Stimulated activated CD8-positive, alpha-beta memory T cell treated with anti-CD3 and anti-CD28 coated beads, Interleukin-4, amount 100 ng/mL, for 24 hours (primary cell): ENCODE results near the gene B3GLCT.

Experiments used
- DNase-seq: peaks from one replicate; pipeline ENCODE4 v3.0.0-alpha.2; 2020; ENCODE audit warnings: low read depth

B3GLCT gene

DNA sequence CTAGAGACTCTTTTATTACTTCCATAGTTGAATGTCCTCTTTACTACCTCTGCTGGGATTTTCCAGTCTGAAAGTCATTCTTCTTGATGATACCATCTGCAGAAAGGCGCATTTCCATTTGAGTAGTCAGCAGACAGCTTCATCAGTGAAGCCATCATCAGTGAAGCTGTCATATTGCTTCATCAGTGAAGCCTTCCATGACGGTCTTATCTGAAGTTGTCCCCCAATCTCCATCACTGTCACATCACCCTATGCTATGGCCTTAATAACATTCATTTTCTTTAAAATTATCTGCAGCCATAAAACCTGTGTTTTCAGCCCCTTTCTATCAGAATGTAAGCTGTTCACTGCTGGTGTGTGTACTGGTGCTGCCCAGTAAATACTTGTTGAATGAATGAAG lies 151.6 kb downstream of the B3GLCT start:
- DNase-seq: no peak

DNA sequence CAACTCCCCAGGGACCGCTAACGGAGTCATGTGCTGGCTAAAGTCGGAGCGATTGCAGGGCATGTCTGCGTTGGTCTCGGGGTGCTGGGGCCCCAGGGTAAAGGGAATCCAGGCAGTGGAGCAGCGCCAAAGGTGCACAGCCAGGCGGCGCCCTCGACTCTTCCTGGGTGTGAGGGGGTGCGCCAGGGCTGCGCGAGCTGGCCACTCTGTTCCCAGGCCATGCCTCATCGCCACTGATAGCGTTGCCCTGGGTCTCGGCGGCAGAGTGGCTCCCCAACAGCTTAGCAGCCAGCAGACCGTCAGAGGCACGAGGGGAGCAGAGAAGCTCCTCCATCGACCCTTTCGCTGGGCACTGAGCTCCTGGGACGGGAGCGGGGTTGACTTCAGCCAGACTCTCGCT lies 152.7 kb downstream of the B3GLCT start:
- DNase-seq: no peak

DNA sequence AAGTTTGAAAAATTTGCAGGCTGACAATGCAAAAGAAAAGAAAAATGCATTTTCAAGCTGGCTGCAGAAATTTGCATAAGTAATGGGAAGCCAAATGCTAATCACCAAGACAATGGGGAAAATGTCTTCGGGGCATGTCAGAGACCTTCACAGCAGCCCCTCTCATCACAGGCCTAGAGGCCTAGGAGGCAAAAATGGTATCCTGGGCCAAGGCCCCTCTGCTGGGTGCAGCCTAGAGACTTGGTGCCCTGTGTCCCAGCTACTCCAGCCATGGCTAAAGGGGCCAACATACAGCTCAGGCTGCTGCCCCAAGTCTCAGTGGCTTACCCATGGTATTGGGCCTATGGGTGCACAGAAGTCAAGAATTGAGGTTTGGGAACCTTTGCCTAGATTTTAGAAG lies 155.2 kb downstream of the B3GLCT start:
- DNase-seq: no peak

DNA sequence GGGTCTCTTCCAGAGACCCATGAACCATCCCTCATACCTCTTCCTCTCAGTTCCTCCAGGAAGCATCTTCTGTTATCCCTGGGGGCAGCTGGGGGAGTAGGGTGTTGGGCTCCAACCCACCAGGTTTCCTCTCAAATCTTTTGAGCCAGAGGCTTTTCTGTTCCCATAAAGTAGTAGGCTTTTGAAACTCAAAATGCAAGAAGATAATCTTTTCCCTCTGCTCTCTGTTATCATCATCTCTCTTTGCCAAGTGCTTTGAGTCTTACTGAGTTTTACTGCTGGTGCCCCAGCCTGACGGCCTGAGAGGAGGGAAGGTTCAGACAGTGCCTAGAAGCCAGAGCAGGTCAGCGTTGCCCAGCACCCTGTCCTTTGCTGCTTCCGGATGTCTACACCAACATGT lies 157.2 kb downstream of the B3GLCT start:
- DNase-seq: no peak

DNA sequence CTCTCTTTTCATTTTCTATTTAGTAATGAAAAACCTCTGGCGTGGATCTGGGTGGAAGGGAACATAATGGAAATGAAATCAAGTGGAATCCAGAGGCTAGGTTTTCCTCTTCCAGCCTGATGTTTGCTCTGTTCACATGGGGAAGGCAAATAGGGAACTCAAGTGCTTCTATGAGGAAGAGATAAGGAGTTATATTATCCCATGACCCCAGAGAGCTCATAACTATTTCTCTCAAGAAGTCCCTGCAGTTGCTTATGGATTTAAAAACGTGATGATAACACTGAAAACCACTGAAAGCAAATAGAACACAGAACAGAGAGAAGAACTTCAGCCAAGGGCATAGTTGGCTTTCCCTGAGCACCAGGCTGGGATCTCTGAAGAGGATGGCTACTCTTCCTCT lies 157.8 kb downstream of the B3GLCT start:
- no peak for DNase-seq

DNA sequence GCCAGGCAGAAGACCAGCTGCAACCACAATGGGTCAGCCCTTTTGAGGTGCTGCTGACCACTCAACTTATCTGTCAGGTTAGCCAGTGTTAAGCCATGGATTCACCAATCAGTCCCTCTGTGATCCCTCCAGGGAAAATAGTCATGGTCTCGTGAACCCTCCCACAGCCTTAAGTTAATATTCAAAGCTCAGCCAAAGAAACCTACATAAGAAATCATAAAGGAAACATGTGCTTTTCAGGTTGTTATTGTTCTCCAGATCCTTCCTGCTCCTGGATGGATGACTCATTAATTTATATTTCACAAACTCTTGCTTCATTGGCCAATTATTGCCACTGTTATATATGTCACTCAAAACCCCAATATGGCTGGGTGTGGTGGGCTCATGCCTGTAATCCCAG lies 161.9 kb downstream of the B3GLCT start:
- DNase-seq: no peak

DNA sequence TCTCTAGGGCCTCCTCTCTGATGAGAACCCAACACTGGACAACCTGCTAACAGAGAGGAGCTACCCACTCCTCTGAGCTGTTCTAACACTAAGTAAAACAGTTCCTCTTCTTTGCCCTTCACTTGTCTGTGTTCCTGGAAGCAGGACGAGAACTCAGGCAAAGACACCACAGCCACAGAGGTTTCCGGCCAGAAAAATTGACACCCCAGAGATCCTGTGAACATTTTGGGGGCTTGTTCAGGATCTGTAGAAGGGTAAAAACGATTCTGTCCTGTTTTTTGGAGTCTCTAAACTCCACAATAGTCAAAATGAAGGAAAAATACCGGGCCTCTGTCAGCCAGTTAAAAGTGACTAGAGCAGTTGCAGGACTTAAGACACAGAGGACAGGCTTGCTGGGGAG lies 165.9 kb downstream of the B3GLCT start:
- DNase-seq: no peak

DNA sequence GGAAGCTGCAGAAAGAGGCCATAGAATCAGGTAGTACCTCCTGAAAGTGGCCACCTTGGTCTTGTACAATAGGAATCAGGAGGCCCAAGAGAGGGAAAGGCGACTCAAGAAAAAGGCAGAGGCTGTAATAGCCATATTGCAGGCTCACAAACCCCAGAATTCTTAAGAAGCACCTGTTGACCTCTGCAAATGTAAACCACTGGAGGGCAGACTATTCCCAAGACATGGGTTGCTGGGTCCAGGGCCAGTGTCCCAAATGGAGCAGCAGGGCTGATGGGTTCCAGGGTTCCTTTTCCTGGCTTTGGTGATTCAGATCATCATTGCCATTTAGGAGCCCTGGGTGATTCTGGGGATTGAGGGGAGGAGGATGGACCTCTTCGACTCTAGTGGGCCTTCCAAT lies 167.6 kb downstream of the B3GLCT start:
- DNase-seq: no peak

DNA sequence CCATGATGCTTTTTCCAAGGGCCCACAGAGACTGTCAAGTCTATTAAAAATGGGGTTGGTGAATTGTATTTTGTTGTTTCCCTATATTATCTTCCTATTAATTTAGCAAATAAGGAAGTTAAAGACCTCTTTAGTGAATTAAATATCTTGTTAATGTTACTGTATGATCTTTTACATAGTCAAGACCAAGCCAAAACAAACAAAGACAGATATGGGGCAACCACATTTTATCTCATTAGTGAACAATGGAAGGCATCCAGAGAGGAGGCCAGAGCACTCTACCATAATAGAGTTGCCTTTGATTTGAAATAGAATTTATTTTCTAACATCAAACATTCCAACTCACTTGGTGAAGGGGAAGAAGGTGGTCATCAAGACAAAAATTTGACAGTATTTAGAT lies 169.4 kb downstream of the B3GLCT start:
- DNase-seq: no peak

DNA sequence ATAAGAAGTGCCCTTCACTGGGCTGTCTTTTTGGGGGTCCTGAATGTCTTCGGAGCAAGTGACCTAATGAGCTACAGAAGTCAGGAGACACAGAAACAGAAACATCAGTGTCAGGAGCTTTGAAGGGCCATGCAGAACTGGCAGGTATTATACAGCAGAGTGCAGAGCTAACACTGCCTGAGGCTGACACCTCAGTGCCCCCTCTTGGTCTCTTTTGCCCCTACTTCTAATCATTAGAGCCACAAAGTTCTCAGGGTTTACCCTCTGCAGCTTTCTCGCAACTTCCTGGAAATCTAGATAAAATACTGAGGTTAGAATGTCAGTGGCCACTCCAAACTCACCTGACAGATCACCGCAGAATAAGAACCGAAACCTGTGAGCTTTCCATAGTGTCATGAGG lies 172.7 kb downstream of the B3GLCT start:
- DNase-seq: no peak

DNA sequence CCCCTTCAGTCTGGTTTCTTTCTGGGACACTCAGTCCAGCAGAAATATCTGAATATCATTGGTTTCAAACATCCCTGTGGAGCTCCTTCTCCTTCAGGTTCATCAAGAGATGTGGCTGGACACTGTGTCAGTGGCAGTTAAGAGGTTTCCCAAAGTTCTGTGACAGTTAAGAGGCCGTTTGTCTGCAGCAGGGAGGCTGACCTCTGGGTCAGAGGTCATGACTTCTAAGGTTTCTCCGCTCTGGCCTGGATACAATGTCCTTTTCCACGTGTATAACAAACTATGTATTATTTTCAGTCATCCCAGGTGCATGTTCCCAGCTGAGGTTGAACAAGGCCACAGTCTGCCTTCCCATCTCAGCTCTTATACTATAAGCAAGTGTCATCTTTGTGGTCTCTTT lies 174.9 kb downstream of the B3GLCT start:
- no peak for DNase-seq

DNA sequence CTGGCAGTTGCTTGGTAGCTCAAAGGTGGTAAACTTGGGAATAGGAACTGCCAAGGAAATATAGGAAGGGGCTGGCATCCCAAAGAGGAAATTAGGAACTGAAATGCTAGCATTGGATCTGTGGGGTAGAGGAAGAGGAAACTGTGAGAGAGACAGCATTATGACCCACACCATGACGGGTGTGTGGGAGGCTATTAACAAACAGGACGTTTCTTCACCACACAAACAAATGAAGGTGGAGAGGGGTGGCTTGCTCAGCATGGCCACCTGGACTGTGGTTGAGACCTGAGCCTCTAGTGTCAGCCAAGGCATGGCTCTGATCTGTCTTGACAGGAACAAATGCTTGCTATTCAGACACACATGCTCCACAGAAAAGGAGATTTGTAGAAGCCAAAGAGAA lies 178.2 kb downstream of the B3GLCT start:
- no peak for DNase-seq

DNA sequence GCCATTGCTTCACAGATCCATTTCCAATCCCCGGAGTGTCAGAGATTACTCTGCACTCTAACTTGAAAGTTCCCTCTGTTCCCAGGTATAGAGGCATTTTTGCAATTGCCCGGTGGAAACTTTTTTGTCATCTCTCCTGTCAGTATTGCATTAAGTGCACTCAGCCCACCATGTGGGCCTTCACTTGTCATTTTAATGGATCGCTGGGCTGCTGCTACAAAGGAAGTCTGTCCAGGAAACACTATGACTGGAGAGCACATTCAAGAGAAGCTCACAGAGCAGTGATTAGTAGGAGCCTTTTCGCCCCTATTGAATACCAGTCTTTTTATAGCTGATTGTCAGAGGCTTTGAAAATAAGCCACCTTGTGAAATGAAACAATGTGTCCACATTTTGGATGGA lies 180.9 kb downstream of the B3GLCT start:
- no peak for DNase-seq
